Measurements from ENCODE around the gene ARIH1.

The ARIH1 gene

DNA sequence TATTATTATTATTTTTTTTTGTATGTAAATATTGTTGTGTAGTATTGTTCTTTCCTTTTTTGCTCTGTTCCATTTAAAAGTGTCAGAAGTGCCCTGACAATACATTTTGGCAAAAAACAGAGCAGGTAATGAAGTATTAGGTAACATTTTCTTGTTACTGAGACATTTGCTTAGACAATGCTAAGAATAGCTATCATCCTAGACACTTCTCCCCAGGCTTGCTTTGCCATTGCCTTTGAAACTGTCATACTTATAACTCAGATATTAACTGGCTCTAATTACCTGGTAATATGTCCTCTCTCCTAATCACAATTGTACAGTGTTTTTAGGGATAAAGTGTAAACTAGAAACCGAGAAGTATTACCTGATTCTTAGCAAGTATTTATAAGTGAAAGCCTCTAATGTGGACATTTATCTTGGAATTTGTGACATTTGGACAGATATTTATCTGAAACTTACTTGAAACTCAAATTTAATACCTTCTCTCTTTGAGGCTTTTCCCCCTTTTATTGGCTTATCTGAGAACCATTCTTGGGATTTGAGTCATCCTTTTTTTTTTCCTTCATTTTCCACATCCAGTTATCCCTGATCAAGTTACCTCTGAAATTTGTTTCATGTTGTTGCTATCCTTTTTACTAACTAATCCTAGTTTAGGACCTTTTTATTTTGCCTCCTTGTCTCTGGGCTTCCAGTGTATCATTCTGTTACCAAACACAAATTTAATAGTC, 13.1 kb downstream of the ARIH1 start:
- no peak for DNase-seq

GRCh38 chr15:72488558-72488957, 14.4 kb downstream of the ARIH1 start:
- no peak for DNase-seq

DNA sequence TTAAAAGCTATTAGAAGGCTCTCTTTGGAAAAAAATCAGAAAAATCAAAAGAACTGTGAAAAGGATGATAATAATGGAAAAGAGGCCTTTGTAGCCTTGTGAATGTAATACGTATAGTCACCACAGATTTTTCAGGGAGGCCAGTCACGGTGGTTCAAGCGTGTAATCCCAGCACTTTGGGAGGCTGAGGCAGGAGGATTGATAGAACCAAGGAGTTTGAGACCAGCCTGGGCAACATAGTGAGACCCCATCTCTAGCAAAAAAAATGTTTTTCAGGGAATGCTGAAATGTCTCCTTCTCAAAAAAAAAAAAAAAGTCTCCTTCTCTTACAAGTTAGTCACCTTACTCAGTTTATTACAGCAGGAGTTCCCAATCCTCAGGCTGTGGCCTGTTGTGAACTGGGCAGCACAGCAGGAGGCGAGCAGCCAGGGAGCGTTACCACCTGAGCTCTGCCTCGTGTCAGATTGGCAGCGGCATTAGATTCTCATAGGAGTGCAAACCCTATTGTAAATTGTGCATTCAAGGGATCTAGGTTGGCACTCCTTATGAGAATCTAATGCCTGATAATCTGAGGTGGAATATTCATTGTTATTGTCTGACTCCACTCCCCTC, 15.9 kb downstream of the ARIH1 start:
- no peak for DNase-seq

DNA sequence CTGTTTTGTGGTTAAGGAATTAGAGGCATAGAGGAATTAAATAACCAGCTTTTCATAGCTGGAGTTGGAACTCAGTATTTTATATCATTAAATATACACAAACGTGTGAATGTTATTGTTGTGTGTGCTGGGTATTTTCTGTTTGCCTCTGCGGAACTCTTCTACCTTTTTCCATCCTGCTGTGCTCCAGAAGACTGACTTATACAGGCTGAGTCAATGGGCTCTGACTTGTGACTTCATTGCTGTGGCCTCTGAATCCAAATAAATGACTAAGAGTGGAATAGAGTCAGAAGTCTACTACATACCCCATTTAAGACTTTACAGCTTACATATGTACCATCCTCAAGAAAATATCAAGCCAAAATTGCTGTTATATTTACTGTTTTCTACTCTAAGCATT, 17.6 kb downstream of the ARIH1 start:
- no peak for DNase-seq

DNA sequence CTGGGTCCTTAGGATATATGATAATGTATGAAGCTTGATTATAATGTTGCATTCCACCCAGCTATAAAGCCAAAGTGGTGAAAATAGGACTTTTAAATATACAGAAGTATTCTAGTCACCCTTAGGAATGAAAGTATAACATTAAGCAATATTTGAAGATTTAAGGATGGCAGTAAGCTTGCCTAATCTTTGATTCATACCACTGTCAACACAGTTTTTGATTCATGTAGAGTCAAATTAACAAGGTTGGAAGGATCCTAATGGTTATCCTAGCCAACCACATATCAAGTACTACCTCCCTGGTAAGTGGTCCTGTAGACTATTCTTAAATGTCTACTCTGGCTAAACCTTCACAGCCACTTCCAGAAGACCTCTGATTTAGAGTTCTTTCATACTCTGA, 18.6 kb downstream of the ARIH1 start:
- DNase-seq = no peak

DNA sequence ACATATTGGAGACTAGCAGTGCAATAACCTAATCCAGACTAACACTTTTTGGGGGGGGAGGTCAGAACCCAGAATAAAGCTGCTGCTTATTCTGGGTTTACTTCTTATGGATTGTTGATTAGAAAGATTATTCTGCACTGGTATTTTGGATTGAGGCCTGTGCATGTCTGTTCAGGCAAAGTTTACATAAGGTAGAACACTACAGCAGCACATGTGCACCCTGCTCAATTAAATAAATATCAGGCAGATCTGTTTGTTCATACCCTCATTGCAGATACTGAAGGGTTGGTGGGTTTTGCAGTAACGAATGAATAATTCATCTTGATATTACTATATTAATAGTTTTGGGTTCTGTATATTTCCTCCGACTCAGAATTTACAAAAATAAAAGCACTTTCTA, 19.1 kb downstream of the ARIH1 start:
- no peak for DNase-seq

- DNase-seq = no peak
These were observed 20.9 kb downstream of the ARIH1 start for GRCh38 chr15:72495007-72495406.

DNA sequence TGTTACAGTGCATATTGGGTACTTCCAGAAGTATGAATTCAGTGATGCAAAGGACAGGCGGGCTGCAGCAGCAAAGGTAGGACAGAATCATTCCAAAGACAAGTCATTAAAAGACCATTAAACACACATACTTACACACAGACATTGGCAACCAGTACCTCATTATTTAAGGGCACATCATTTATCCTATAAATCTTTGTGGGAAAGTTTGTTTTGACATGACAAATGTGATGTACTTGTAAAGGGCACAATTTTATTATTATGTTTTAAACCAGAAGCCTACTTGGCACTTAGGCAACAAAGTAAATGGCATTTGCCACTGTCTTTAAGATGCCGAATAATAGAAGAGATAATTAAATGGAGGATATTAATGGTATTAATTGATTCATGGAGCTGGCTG, 22.7 kb downstream of the ARIH1 start:
- no peak for DNase-seq

DNA sequence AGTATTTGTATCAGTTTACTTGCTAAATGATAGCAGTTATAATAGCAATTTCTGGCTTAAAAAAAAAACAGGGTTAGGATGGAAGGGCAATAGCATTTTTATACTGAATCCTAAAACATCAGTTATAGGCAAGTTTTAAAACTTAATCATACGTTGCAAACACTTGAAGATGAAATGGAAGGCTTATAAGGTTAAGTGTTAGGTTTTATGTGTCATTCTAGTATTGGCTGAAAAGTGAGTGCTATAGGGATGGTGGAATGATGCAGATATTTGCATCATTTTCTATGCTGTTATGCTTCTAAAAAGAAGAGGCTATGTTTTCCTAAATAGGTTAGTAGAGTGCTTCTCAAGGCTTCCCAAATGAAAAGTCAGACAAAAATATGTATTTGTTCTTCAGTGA, 23.3 kb downstream of the ARIH1 start:
- DNase-seq = no peak

DNA sequence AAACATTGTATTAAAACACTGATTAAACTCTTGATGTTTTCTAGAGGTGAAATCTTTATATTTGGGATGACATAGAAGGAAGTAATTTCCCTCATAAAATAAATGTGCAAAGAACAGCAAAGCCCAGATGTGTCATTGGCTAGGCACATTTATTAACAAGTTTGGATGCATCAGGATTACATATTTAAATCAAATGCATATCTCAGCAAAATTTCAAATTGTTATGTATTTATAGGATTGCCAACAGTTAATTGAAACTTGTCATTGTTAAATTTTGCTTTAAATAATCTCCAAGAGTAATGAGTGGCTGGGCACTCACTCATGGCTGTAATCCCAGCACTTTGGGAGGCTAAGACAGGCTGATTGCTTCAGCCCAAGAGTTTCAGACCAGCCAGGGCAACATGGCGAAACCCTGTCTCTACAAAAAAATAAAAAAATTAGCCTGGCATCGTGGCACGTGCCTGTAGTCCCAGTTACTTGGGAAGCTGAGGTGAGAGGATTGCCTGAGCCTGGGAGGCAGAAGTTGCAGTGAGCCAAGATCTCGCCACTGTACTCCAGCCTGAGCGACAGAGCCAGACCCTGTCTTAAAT, 28.2 kb downstream of the ARIH1 start:
- DNase-seq = no peak

- no peak for DNase-seq
These were observed 29.0 kb downstream of the ARIH1 start for GRCh38 chr15:72503147-72503546.

DNA sequence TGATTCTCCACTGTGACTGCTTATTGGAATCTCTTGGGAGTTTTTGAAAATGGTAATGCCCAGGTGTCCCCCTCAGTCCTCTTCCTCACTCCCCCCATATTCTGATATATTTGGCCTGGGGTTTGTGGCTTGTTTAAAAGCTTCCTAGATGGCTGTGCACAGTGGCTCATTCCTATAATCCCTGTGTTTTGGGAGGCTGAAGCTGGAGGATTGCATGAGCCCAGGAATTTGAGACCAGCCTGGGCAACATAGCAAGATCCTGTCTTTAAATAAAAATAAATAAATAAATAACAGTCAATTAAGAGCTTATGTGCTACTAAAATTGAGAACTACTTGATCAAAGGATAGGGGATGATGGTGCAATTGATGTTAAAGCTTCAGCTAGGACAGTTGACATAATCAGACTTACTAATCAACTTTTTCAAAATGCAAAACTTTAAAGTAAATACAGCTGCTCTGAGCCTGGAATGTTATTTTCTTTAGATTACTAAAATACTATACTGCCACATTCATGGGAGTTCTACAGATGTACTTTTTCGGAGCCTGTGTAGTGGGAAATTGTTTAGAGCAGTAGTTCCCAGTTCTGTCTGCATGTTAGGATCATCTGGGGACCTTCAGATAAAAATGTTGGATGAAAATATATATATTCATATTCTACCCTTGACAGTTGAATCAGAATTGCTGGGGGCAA, 33.4 kb downstream of the ARIH1 start:
- no peak for DNase-seq

- DNase-seq = no peak
These were observed 35.4 kb downstream of the ARIH1 start for GRCh38 chr15:72509484-72509883.

DNA sequence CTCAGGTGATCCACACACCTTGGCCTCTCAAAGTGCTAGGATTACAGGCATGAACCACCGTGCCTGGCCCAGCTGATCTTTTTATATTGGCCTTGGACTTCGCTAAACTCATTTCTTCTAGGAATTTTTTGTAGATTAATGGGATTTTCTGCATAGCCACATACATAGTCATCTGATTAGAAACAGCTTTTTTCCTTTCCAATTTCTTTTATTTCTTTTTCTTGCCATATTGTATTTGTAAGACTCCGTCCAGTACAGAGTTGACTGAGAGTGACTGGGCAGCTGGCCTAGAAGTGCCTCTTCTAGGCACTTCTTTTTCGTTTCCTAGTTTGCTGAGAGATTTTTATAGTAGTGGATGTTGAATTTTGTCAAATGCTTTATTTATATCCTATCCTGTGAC, 37.4 kb downstream of the ARIH1 start:
- no peak for DNase-seq

- no peak for DNase-seq
These were observed 41.7 kb downstream of the ARIH1 start for GRCh38 chr15:72515591-72516389.

DNA sequence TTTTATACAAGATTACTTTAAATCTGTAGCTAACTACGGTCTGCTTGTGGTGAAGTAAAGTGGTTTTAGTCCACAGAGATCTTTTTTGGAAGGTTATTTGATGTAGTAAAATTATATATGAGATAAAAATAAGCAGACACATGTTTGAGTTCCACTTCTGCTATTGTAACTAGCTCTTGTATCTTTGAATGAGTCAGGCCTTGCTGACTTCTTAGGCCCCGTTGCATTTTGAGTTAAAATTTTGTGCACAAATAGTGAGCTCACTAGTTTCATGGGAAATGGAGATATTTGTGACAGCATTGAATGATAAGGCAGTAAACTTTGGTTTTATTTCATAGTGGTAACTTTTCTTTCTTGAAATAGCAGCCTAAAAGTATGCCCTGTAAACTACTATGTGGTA, 42.6 kb downstream of the ARIH1 start:
- DNase-seq = no peak

- DNase-seq = no peak
These were observed 47.6 kb downstream of the ARIH1 start for GRCh38 chr15:72521682-72522081.

GRCh38 chr15:72532991-72533601, 59.0 kb downstream of the ARIH1 start:
- DNase-seq = peak; percentile 7 to 13

GRCh38 chr15:72534523-72534922, 60.4 kb downstream of the ARIH1 start:
- DNase-seq = peak; percentile 3 to 24

GRCh38 chr15:72535911-72536310, 61.8 kb downstream of the ARIH1 start:
- DNase-seq = no peak

- DNase-seq = no peak
These were observed 62.4 kb downstream of the ARIH1 start for GRCh38 chr15:72536506-72536905.

GRCh38 chr15:72538931-72539330, 64.8 kb downstream of the ARIH1 start:
- no peak for DNase-seq

Data from activated CD4-positive, alpha-beta T cell treated with anti-CD3 and anti-CD28 coated beads, Interleukin-2, amount 50 U/mL, for 48 hours (primary cell).